Measurements from ENCODE around the gene MALL.
"Not testable (repeated sequence)": the region's sequence is repeated elsewhere in the genome, so short reads cannot be mapped to it uniquely, and the experiment has no call there.

DNA sequence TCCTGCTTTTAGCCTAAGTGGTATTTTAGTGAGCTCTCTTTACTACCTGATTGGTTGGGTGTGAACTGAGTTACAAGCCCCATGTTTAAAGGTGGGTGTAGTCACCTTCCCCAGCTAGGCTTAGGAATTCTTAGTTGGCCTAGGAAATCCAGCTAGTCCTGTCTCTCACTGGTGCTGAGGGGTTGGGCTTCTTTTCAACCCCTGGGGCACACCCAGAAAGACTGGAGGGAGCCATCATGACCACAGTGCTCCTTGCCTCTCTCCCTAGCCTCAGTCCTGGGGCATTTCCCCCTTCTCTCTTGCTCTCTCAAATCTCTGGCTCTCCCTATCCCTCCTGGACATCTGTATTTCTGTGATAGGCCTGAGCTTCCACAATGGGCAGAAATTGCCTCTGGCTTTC, 57.6 kb downstream of the MALL start:
- TF ChIP-seq, protein P1, sequence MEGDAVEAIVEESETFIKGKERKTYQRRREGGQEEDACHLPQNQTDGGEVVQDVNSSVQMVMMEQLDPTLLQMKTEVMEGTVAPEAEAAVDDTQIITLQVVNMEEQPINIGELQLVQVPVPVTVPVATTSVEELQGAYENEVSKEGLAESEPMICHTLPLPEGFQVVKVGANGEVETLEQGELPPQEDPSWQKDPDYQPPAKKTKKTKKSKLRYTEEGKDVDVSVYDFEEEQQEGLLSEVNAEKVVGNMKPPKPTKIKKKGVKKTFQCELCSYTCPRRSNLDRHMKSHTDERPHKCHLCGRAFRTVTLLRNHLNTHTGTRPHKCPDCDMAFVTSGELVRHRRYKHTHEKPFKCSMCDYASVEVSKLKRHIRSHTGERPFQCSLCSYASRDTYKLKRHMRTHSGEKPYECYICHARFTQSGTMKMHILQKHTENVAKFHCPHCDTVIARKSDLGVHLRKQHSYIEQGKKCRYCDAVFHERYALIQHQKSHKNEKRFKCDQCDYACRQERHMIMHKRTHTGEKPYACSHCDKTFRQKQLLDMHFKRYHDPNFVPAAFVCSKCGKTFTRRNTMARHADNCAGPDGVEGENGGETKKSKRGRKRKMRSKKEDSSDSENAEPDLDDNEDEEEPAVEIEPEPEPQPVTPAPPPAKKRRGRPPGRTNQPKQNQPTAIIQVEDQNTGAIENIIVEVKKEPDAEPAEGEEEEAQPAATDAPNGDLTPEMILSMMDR (IDR thresholded peaks at IDR 0.05): not testable (repeated sequence)
- TF ChIP-seq EZH2, EZH2phosphoT487 (IDR thresholded peaks at IDR 0.05): not testable (repeated sequence)

All from neural progenitor cell (in vitro differentiated cells).